ENCODE results near the gene CENATAC. TPM values are rescaled to one million over a fixed set of nuclear protein-coding genes. Genes with fewer than 3 reads are reported as not detected.

The CENATAC gene
- total and polyA plus RNA-seq, 9 of the 15 experiments (the other 6 are each of a cell fraction or from before 2014, with no cell fraction given) = 2.4 to 25.5 (median 13.7) TPM

GRCh38 chr11:118997627-118998387, at the start of gene CENATAC (continued):
- no peak for TF ChIP-seq AFF4 (CRISPR knock-in tag; IDR thresholded peaks at IDR 0.05)
- no peak for TF ChIP-seq ZNF830 (CRISPR knock-in tag; IDR thresholded peaks at IDR 0.05)
- no peak for TF ChIP-seq ZNF347 (CRISPR knock-in tag; IDR thresholded peaks at IDR 0.05; ENCODE audit: low read depth)
- peak; percentile 68 for TF ChIP-seq GABPA (tag; conservative IDR thresholded peaks at IDR 0.05; ENCODE audit: low read depth)
- 0 out of 2 replicates have a peak, but pooled peaks have one; percentile 61 for TF ChIP-seq ZNF395 (CRISPR knock-in tag; IDR thresholded peaks at IDR 0.05)
- peak; percentile 81; the same call in 1 of the 2 replicates for TF ChIP-seq E2F1 (CRISPR knock-in tag; IDR thresholded peaks at IDR 0.05)
- peak; percentile 27 to 83; a peak in 1 of 4 replicates for TF ChIP-seq SIN3A (IDR thresholded peaks at IDR 0.05; ENCODE audit: borderline replicate concordance in 2 of 2, control insufficient read depth in 1 of 2, low read depth in 2 of 2, low read length in 2 of 2)
- no peak for TF ChIP-seq FOXM1 (IDR thresholded peaks at IDR 0.05; ENCODE audit: low read depth)
- TF ChIP-seq FOXM1 (CRISPR knock-in tag; IDR thresholded peaks at IDR 0.05; ENCODE audit: low read depth) = peak; percentile 89
- TF ChIP-seq TSC22D4 (tag; IDR thresholded peaks at IDR 0.05) = no peak
- peak; percentile 89 for TF ChIP-seq CTBP1 (IDR thresholded peaks at IDR 0.05; ENCODE audit: borderline replicate concordance)
- TF ChIP-seq TCF7 (IDR thresholded peaks at IDR 0.05; ENCODE audit: borderline replicate concordance) = 0 out of 2 replicates have a peak, but pooled peaks have one; percentile 16
- peak in 1 of 2 experiments; percentile 19 for TF ChIP-seq AFF1 (IDR thresholded peaks at IDR 0.05; ENCODE audit: low read depth in 1 of 2, partially characterized antibody in 2 of 2)
- TF ChIP-seq RBM15 (IDR thresholded peaks at IDR 0.05; ENCODE audit: insufficient read depth, low read length) = no peak
- no peak for TF ChIP-seq RNF2 (IDR thresholded peaks at IDR 0.05)
- TF ChIP-seq POLR2A (conservative IDR thresholded peaks at IDR 0.05) = peak; percentile 89
